ENCODE data around the gene GNAI1. TPM values are rescaled to one million over a fixed set of nuclear protein-coding genes. Genes with fewer than 3 reads are reported as not detected.

The GNAI1 gene
- total RNA-seq, 1 donor from 2014 or later: 0.35 TPM

DNA sequence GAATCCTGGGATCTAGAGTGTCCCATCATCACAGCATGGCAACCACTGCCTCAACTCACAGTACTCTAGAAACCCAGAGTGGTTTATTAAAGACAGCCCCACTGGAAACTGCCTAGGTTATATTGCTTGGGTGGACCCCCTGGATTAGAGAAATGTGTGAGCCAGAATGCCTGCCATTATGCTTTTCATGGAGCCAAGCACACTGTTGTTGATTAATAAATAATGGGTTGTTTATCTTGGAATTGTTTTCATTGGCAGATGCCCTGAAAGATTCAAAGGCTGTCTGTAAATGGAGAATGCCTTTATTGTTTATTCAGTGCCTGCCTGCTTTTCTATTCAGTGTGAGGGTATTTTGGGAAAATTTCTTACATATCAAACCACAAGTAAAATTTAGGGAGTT is 52.1 kb downstream of the GNAI1 start:
- TF ChIP-seq, protein P1, sequence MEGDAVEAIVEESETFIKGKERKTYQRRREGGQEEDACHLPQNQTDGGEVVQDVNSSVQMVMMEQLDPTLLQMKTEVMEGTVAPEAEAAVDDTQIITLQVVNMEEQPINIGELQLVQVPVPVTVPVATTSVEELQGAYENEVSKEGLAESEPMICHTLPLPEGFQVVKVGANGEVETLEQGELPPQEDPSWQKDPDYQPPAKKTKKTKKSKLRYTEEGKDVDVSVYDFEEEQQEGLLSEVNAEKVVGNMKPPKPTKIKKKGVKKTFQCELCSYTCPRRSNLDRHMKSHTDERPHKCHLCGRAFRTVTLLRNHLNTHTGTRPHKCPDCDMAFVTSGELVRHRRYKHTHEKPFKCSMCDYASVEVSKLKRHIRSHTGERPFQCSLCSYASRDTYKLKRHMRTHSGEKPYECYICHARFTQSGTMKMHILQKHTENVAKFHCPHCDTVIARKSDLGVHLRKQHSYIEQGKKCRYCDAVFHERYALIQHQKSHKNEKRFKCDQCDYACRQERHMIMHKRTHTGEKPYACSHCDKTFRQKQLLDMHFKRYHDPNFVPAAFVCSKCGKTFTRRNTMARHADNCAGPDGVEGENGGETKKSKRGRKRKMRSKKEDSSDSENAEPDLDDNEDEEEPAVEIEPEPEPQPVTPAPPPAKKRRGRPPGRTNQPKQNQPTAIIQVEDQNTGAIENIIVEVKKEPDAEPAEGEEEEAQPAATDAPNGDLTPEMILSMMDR (IDR thresholded peaks at IDR 0.05): no peak
- intact Hi-C loops (cut with micrococcal nuclease): no loop called here
- ATAC-seq (ENCODE audit: low read depth): no peak
- H3K9me3 Mint-ChIP-seq: no peaks in the 10 kb centered on the region
- CTCF ChIA-PET: no interaction called here
- H3K27ac Mint-ChIP-seq: no peak overlapping the region
- H3K36me3 Mint-ChIP-seq (ENCODE audit: low read depth): no peaks in the 10 kb centered on the region
- POLR2A ChIA-PET: no interaction called here
- H3K4me1 Mint-ChIP-seq: no peaks in the 10 kb centered on the region
- DNase-seq: no peak
- H3K4me3 Mint-ChIP-seq: no peak overlapping the region
- H3K27me3 Mint-ChIP-seq: no peaks in the 10 kb centered on the region

DNA sequence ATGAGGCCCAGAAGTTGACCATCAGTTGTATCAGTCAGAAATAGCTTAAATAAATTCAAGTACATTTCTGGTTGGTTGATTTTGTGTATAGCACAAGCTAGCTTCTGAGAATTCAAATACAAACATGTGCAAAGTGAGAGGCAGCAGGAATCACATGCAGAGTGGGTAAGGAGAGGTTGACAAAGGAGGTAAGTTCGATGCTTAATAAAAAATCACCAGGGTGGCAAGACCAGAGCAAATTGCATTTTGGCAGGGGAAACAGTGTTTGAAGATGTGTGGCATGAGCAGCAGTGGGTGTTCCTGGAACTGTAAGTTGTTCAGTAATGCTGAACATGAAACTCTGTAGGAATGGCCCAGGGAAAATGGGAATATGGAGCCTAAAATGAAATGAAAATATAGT is 52.6 kb downstream of the GNAI1 start:
- no peak for ATAC-seq (ENCODE audit: low read depth)
- ChIA-PET POLR2A (no interaction called here), CTCF (no interaction called here)
- Mint-ChIP-seq H3K9me3 (no peaks in the 10 kb centered on the region), H3K4me3 (no peak overlapping the region), H3K27me3 (no peaks in the 10 kb centered on the region), H3K27ac (no peak overlapping the region), H3K4me1 (no peaks in the 10 kb centered on the region), H3K36me3 (ENCODE audit: low read depth) (no peaks in the 10 kb centered on the region)
- TF ChIP-seq, protein P1 (IDR thresholded peaks at IDR 0.05): no peak
- intact Hi-C loops (cut with micrococcal nuclease): no loop called here
- no peak for DNase-seq

DNA sequence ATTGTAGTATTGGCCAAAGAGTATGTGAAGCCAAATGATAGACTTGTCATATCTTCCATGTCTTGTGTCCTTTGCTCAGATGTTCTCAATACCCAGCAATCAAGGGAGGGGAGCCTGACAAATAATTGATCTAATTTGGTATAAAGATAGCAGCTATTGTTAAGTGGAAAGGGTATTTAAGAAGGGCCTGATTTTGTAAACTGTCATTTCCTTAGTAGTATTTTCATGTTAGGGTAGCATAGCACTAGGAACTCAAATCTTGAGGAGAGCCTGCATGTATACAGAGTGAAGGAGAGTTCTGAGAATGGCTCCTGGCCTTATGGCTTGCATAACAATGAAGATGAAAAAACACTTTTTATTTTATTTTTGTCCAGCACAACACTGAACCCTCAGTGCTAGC is 53.1 kb downstream of the GNAI1 start:
- ATAC-seq (ENCODE audit: low read depth) (no peak), DNase-seq (no peak)
- ChIA-PET CTCF (no interaction called here), POLR2A (no interaction called here)
- H3K9me3 Mint-ChIP-seq: no peaks in the 10 kb centered on the region
- no peak overlapping the region for H3K4me3 Mint-ChIP-seq
- no peaks in the 10 kb centered on the region for H3K27me3 Mint-ChIP-seq
- H3K4me1 Mint-ChIP-seq: no peaks in the 10 kb centered on the region
- no peak overlapping the region for H3K27ac Mint-ChIP-seq
- intact Hi-C loops (cut with micrococcal nuclease): no loop called here
- TF ChIP-seq, protein P1 (IDR thresholded peaks at IDR 0.05): no peak
- H3K36me3 Mint-ChIP-seq (ENCODE audit: low read depth): no peaks in the 10 kb centered on the region

DNA sequence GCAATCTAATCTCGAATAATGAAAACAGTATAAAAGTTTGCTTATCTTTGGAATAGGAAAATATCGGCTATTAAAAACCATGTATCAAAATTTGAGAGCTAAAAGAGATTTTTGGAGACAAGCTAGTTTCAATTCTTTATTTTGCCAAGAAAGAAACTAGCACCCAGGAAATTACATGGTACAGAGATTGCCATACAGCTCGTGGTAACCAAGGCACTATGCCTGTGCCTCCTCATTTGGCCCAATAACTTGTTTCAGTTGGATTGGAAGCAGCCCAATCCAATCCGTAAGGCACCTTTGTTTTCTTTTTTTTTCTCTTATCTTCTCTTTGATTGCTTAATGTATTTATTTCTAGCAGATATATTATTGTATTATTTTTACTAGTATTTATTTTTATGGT is 55.0 kb downstream of the GNAI1 start:
- Mint-ChIP-seq H3K4me3 (no peak overlapping the region), H3K9me3 (no peaks in the 10 kb centered on the region), H3K36me3 (ENCODE audit: low read depth) (no peaks in the 10 kb centered on the region), H3K27ac (no peak overlapping the region), H3K4me1 (no peaks in the 10 kb centered on the region), H3K27me3 (no peaks in the 10 kb centered on the region)
- CTCF ChIA-PET: no interaction called here
- TF ChIP-seq, protein P1 (IDR thresholded peaks at IDR 0.05): no peak
- intact Hi-C loops (cut with micrococcal nuclease): no loop called here
- ATAC-seq (ENCODE audit: low read depth) (no peak), DNase-seq (no peak)
- POLR2A ChIA-PET: no interaction called here

DNA sequence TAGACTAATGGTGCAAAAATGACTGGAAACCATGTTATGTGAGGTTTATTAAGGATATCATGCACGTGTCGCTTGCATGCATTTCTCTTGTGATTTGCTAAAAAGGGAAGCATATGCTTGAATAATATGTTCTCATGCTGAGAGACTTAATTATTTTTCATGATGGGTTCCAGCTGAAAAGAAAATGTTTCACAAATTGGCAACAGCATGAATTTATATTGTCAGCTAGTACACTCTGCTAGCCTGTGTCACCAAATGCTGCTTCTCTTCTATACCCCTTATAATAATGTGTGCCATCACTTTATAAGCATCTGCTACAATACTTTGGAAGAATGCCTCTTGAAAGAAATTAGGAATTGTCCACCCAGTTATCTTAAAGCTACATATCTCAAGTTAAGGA is 63.0 kb downstream of the GNAI1 start:
- Mint-ChIP-seq H3K27me3 (no peaks in the 10 kb centered on the region), H3K4me1 (no peaks in the 10 kb centered on the region), H3K27ac (no peak overlapping the region), H3K4me3 (no peak overlapping the region), H3K36me3 (ENCODE audit: low read depth) (no peaks in the 10 kb centered on the region), H3K9me3 (no peaks in the 10 kb centered on the region)
- ATAC-seq (ENCODE audit: low read depth) (no peak), DNase-seq (no peak)
- ChIA-PET CTCF (no interaction called here), POLR2A (no interaction called here)
- TF ChIP-seq, protein P1 (IDR thresholded peaks at IDR 0.05): no peak
- intact Hi-C loops (cut with micrococcal nuclease): no loop called here

Data from activated B cell treated with CpG ODN at 0.5 μM for 24 hours (primary cell).